GM19463 (cell line): ENCODE measurements around the gene S100P.
"Not testable (repeated sequence)": the region's sequence is repeated elsewhere in the genome, so short reads cannot be mapped to it uniquely, and the experiment has no call there.

Experiments used
- ATAC-seq: cut with Tn5 transposase; IDR thresholded peaks from one replicate; pipeline ENCODE4 v1.9.1; 2021; ENCODE audit warnings: mild to moderate bottlenecking, moderate library complexity; ENCODE audit not compliant: unreplicated experiment

S100P gene

GRCh38 chr4:6693231-6694176, at the start of gene S100P:
Gene S100P (plus strand): TSS chr4:6693878. CDS start chr4:6693933, 55 bp downstream.
- no peak for ATAC-seq

GRCh38 chr4:6644792-6645530, 48.7 kb upstream of the S100P start:
- no peak for ATAC-seq

DNA sequence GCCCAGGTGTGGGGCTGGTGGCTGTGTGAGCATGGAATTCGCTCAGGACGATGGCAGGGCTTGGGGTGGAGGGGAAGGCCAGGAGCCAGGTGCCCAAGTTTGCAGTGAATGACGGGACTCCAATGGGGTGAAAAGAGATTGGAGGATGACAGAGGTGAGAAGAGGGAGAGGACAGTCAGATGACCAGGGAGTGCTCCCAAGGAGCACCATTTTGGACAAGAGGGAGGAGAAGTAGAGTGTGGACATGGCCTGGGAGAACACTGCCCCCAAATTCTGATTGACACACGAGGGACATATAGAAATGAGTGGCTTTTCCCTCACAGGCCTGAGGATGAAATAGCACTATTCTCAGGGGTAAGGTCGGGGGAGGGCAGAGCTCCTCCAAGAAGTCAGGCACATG, 46.5 kb upstream of the S100P start:
- ATAC-seq: no peak

DNA sequence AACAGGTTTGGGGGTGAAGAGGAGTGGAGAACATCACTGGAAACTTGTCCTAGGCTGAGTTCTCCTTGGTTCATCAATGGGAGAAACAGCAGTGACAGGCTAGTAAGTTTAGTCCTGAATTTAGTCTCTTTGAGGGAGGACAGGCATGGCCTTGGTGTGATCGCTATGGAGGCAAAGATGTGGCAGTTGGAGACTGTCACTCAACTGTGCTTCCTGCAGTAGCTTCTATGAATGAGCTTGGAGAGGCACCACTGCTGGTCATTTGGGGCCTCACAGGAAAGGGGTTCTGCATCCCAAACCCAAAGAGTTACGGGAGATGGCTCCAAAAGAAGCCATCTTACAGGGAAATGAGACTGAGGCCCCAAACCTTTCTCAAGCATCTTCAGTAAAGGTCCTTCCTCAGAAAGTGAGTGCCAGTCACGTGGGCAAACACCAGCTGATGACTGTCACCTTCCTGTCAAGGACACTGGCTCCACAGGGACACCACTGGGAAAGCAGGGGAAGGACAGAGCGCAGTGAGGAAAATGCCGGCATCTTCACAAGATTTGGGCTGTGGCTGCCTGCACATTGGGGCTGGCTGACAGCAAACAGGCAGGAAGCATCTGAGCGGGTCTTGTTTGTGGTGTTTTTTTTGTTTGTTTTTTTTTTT, 46.0 kb upstream of the S100P start:
- no peak for ATAC-seq

DNA sequence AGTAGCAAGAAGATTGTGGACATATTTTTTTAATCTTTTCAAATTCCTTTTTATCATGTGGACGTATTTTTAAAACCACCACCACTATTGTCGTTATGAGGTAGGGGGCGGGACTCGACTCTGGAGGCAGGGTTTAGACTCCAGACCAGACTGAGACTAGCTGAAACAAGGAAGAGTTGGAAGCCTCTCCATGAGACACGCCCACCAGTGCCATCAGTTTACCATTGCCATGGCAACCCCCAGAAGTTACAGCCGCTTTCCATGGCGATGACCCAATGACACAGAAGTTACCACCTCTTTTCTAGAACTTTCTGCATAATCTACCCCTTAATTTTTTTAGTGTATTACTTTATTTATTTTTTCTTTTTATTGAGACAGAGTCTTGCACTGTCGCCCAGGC, 44.5 kb upstream of the S100P start:
- ATAC-seq: no peak

- ATAC-seq: not testable (repeated sequence)
These were observed 39.5 kb upstream of the S100P start for GRCh38 chr4:6654211-6654610.

DNA sequence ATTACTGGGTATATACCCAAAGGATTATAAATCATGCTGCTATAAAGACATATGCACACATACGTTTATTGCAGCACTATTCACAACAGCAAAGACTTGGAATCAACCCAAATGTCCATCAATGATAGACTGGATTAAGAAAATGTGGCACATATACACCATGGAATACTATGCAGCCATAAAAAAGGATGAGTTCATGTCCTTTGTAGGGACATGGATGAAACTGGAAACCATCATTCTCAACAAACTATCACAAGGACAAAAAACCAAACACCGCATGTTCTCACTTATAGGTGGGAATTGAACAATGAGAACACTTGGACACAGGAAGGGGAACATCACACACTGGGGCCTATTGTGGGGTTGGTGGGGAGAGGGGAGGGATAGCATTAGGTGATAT, 38.4 kb upstream of the S100P start:
- not testable (repeated sequence) for ATAC-seq

GRCh38 chr4:6655924-6656323, 37.8 kb upstream of the S100P start:
- no peak for ATAC-seq

- no peak for ATAC-seq
These were observed 36.2 kb upstream of the S100P start for GRCh38 chr4:6657242-6658208.

DNA sequence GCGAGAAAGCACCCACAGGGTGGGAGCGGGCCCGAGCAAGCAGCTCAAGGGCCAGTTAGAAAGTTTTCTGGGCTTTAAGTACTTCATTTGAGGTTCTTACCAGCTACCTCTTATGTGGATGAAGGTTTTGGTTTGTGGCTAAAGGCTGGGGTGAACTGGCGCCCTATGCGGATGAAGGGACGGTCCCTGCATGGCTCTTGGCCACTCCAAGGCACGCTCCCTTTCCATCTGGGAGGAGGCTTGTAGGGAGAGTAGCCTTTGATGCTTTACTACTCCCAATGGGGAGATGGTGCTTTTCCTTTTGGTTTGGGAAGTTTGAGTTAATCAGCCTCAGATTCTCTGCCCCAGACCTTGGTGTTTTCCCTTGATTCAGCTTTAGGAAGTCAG, 35.5 kb upstream of the S100P start:
- ATAC-seq: no peak

DNA sequence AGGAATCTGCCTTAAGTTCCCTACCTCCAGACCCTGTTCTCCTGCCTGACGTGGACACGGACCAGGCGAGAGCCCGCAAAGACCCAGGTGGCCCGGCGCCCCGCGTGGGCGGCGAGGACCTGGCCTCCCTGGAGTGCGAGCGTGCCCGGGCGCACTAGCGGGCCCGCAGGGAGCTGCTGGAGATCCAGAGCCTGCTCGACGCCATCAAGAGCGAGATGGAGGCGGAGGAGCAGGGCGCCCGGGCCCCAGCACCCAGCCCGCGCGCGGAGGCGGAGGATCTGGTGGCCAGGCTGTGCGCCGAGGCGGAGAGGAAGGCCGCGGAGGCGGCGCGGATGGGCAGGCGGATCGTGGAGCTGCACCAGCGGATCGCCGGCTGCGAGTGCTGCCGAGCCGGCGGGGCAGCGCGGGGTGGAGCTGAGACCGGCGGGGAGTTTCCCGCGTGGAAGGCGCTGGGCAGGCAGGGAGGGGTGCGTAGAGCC, 35.0 kb upstream of the S100P start:
- no peak for ATAC-seq

GRCh38 chr4:6659897-6660296, 33.8 kb upstream of the S100P start:
- ATAC-seq: no peak

- no peak for ATAC-seq
These were observed 33.2 kb upstream of the S100P start for GRCh38 chr4:6660430-6660829.

DNA sequence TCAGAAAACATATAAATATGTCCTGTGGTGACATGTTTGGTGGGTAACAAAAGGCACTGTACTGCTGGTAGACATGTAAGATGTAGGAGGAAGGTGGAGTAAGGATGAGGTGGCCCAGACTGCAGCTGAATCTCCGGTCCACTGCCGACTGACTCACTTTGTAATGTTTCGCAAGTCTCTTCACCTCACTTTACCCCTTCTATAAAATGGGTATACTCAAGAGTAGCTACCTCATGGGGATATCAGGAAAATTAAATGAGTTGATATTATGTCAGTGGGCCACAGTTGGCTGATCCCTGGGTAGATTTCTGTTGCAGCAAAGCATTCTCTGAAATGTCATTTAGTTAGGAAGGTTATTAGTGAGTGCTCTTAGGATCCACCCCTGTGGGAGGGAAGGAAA, 31.1 kb upstream of the S100P start:
- ATAC-seq: no peak

DNA sequence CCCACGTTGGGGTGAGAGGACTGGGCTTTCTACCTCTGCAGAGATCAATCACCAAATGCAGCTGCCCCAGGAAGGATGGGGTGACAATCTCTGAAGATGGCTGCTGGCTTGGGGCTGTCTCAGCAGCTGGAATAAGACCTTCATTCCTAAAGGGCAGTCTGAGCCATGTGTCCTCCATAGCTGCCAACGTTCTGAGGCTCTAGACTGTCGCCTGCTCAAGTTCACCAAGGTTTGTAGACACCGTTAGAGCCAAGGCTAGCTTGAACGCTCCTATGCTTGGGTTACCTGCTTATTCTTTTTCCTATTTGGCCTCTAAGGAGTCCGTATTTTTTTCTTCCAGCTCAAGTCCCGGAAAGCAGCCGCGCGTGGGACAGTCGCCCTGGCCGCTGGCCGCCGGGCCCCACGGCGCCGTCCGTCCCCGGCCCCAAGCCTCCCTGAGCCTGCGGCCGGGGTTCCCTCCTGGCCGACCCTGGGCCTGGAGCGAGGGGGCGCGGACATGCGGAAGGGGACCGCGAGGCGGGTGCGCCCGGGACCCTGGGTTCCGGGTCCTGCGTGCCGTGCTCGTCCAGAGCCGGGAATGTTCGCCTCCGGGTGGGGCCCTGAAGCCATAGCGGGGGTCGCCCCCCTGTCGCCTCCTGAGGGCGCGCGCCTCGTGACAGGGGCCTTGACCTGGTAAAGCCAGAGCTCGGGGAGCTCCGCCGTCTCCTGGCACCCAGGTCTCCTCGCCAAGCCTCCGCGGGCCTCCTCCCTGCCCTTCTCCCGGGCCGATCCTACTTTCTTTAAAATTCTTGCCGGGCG, 29.9 kb upstream of the S100P start:
- no peak for ATAC-seq

DNA sequence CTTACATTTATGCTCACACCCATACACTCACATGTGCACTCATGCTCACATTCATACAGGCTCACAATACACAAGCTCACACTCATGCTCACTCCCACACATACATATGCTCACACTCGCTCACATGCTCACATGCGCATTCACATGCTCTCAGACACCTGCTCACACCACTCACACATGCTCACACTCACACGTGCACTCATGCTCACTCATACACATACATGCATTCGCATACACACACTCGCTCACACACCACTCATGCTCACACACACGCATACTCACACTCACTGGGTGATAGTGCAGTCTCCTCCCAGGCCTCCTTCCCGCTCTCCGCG, 28.4 kb upstream of the S100P start:
- ATAC-seq: no peak

GRCh38 chr4:6668391-6668790, 25.3 kb upstream of the S100P start:
- no peak for ATAC-seq

GRCh38 chr4:6671648-6672047, 22.0 kb upstream of the S100P start:
- no peak for ATAC-seq

- ATAC-seq: no peak
These were observed 21.5 kb upstream of the S100P start for GRCh38 chr4:6672131-6672530.
